HepG2 (cell line): ENCODE data around the gene PLCB4.

Experiments used
- CREB1 ChIP-seq, 2 experiments: fragments of 450-650 bp in 1 of 2; IDR thresholded peaks; 2 replicates each; pipeline ENCODE4 v1.6.1; 2016 to 2017; ENCODE audit warnings: control low read depth in 1 of 2, mild to moderate bottlenecking in 1 of 2, missing compliant biosample characterization in 1 of 2, missing genetic modification characterization in 1 of 2
- HNRNPK ChIP-seq: fragments of 200-400 bp; formaldehyde crosslinking; IDR thresholded peaks from 2 replicates; pipeline ENCODE4 v1.6.1; 2018; ENCODE audit warnings: low read length, low read depth, moderate library complexity, mild to moderate bottlenecking; ENCODE audit not compliant: poor library complexity, severe bottlenecking
- MATR3 ChIP-seq: sonication (generic); formaldehyde crosslinking; IDR thresholded peaks from 2 replicates; pipeline ENCODE4 v1.4.0; 2020; ENCODE audit warnings: missing genetic modification reagents
- NR2F6 ChIP-seq, 2 experiments: IDR thresholded peaks; 2 replicates each; pipeline ENCODE4 v1.6.1; 2016; ENCODE audit warnings: antibody characterized with exemption in 1 of 2, mild to moderate bottlenecking in 1 of 2
- POLR2A ChIP-seq, 2 experiments: IDR thresholded peaks; 2 replicates each; pipeline ENCODE4 v1.6.1; 2011; ENCODE audit warnings: low read depth in 2 of 2, low read length in 2 of 2, mild to moderate bottlenecking in 1 of 2, moderate library complexity in 1 of 2; ENCODE audit not compliant: insufficient read depth in 1 of 2
- POLR2AphosphoS5 ChIP-seq: IDR thresholded peaks from 2 replicates; pipeline ENCODE4 v1.6.1; 2012; ENCODE audit warnings: low read depth, low read length
- ZNF121 ChIP-seq: sonication (generic); formaldehyde crosslinking; IDR thresholded peaks from 2 replicates; pipeline ENCODE4 v1.5.0; 2020; ENCODE audit warnings: mild to moderate bottlenecking, missing genetic modification reagents
- ZNF530 ChIP-seq: sonication (generic); formaldehyde crosslinking; IDR thresholded peaks from 2 replicates; pipeline ENCODE4 v1.5.0; 2020; ENCODE audit warnings: low read depth, mild to moderate bottlenecking, missing genetic modification reagents
- TF ChIP-seq, protein P1 (sequence below): sonication (generic); formaldehyde crosslinking; IDR thresholded peaks from 2 replicates; pipeline ENCODE4 v1.4.0; 2020; ENCODE audit warnings: missing genetic modification reagents, mild to moderate bottlenecking, borderline replicate concordance
- TF ChIP-seq, protein P2 (sequence below): sonication (generic); formaldehyde crosslinking; IDR thresholded peaks from 2 replicates; pipeline ENCODE4 v1.5.0; 2020; ENCODE audit warnings: mild to moderate bottlenecking, missing genetic modification reagents, moderate library complexity
- TF ChIP-seq, protein P3 (sequence below): sonication (generic); formaldehyde crosslinking; IDR thresholded peaks from 2 replicates; pipeline ENCODE4 v1.5.1; 2020; ENCODE audit warnings: missing genetic modification reagents, mild to moderate bottlenecking, borderline replicate concordance

DNA sequence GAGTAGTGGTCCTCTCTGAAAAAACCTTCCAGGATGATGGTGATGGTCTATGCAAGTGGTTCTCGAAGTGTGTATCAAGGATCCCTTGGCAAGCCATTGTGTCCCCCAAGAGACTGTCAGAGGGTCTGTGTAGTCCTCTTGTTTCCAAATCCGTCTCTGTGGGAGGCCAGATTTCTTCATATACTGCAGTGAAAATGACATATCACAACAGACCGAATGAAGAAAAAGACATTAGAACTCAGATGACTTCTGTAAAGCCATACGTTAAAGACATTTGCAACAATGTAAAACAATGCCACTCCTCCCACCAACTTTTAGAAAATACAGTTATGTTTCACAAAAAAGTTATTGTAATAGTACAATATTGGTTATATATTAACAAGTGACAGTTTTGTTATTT lies 418.3 kb downstream of the PLCB4 start:
- TF ChIP-seq POLR2AphosphoS5: no peak
- TF ChIP-seq HNRNPK: no peak
- TF ChIP-seq, protein P1, sequence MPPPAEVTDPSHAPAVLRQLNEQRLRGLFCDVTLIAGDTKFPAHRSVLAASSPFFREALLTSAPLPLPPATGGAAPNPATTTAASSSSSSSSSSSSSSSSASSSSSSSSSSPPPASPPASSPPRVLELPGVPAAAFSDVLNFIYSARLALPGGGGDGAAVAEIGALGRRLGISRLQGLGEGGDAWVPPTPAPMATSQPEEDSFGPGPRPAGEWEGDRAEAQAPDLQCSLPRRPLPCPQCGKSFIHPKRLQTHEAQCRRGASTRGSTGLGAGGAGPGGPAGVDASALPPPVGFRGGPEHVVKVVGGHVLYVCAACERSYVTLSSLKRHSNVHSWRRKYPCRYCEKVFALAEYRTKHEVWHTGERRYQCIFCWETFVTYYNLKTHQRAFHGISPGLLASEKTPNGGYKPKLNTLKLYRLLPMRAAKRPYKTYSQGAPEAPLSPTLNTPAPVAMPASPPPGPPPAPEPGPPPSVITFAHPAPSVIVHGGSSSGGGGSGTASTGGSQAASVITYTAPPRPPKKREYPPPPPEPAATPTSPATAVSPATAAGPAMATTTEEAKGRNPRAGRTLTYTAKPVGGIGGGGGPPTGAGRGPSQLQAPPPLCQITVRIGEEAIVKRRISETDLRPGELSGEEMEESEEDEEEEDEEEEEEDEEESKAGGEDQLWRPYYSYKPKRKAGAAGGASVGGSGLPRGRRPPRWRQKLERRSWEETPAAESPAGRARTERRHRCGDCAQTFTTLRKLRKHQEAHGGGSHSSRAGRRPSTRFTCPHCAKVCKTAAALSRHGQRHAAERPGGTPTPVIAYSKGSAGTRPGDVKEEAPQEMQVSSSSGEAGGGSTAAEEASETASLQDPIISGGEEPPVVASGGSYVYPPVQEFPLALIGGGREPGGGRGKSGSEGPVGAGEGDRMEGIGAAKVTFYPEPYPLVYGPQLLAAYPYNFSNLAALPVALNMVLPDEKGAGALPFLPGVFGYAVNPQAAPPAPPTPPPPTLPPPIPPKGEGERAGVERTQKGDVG (CRISPR knock-in tag): no peak
- no peak for TF ChIP-seq ZNF121 (CRISPR knock-in tag)
- TF ChIP-seq, protein P2, sequence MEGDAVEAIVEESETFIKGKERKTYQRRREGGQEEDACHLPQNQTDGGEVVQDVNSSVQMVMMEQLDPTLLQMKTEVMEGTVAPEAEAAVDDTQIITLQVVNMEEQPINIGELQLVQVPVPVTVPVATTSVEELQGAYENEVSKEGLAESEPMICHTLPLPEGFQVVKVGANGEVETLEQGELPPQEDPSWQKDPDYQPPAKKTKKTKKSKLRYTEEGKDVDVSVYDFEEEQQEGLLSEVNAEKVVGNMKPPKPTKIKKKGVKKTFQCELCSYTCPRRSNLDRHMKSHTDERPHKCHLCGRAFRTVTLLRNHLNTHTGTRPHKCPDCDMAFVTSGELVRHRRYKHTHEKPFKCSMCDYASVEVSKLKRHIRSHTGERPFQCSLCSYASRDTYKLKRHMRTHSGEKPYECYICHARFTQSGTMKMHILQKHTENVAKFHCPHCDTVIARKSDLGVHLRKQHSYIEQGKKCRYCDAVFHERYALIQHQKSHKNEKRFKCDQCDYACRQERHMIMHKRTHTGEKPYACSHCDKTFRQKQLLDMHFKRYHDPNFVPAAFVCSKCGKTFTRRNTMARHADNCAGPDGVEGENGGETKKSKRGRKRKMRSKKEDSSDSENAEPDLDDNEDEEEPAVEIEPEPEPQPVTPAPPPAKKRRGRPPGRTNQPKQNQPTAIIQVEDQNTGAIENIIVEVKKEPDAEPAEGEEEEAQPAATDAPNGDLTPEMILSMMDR (CRISPR knock-in tag): no peak
- TF ChIP-seq MATR3: no peak
- no peak for TF ChIP-seq POLR2A (IDR thresholded peaks at IDR 0.05; ENCODE audit: insufficient read depth in 1 of 2, low read depth in 2 of 2, low read length in 2 of 2)
- TF ChIP-seq ZNF530 (CRISPR knock-in tag): no peak
- TF ChIP-seq NR2F6 (IDR thresholded peaks at IDR 0.05): no peak
- TF ChIP-seq NR2F6 (CRISPR knock-in tag; IDR thresholded peaks at IDR 0.05): no peak
- no peak for TF ChIP-seq CREB1 (IDR thresholded peaks at IDR 0.05)
- no peak for TF ChIP-seq CREB1 (CRISPR knock-in tag; IDR thresholded peaks at IDR 0.05)
- TF ChIP-seq, protein P3, sequence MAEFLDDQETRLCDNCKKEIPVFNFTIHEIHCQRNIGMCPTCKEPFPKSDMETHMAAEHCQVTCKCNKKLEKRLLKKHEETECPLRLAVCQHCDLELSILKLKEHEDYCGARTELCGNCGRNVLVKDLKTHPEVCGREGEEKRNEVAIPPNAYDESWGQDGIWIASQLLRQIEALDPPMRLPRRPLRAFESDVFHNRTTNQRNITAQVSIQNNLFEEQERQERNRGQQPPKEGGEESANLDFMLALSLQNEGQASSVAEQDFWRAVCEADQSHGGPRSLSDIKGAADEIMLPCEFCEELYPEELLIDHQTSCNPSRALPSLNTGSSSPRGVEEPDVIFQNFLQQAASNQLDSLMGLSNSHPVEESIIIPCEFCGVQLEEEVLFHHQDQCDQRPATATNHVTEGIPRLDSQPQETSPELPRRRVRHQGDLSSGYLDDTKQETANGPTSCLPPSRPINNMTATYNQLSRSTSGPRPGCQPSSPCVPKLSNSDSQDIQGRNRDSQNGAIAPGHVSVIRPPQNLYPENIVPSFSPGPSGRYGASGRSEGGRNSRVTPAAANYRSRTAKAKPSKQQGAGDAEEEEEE (CRISPR knock-in tag): no peak
